ENCODE measurements around the gene DPM3. TPM values are rescaled to one million over a fixed set of nuclear protein-coding genes. Genes with fewer than 3 reads are reported as not detected.
A peak's percentile ranks its signal among the peaks of the same experiment; 100 is the strongest.

DPM3 gene
- total and polyA plus RNA-seq, 2 of the 13 experiments (the other 11 are each of a cell fraction or from before 2014, with no cell fraction given), result 23.2 to 53.4 TPM

DNA sequence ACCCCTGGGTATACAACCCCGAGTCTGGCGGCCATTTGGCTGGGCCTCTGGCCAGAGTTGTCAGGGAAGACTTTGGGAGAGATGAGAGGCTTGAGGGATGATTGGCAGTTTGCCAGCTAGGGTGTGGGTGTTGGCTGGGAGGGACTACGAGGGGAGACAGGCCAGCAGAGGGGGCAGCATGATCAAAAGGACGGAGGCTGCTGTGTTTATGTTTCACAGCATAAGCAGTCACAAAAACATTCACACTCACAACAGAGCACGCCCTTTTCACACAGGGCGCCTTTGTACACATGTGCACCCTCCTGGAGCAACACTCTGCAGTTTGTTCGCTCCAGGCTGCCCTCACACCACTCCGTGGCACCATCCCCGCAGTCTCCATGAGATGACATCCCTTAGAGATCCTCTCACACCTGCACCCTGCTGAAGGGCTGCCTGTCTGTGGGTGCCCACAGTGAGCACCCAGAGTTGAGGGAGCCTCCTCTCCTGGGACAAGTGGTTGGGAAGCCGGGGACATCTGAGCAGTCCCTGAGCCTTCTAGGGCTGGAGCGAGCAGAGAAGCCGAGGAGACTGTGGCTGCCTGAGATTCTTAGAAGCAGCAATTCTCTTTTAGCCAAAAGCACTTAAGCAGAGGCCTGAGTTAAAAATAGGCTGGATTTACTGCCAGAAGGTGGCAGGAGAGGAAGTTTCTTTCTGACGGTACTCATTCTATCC, 46.3 kb downstream of the DPM3 start (continued):
- TF ChIP-seq FOXP1 (IDR thresholded peaks at IDR 0.05) (no peak), FOXP1 (CRISPR knock-in tag; IDR thresholded peaks at IDR 0.05) (peak; percentile 42; the same call in 1 of the 2 replicates), ZBTB10 (CRISPR knock-in tag; IDR thresholded peaks at IDR 0.05; ENCODE audit: borderline replicate concordance) (no peak), MXD3 (CRISPR knock-in tag; IDR thresholded peaks at IDR 0.05) (no peak), SIN3A (IDR thresholded peaks at IDR 0.05; ENCODE audit: borderline replicate concordance, low read depth, low read length) (no peak), FOSL1 (CRISPR knock-in tag; IDR thresholded peaks at IDR 0.05; ENCODE audit: borderline replicate concordance) (no peak), ZNF276 (CRISPR knock-in tag; IDR thresholded peaks at IDR 0.05; ENCODE audit: low read depth) (no peak), MNT (IDR thresholded peaks at IDR 0.05) (no peak), ZBTB43 (CRISPR knock-in tag; conservative IDR thresholded peaks at IDR 0.05) (no peak), SRF (IDR thresholded peaks at IDR 0.05; ENCODE audit: low read depth, low read length) (no peak)
- TF ChIP-seq, protein P1, sequence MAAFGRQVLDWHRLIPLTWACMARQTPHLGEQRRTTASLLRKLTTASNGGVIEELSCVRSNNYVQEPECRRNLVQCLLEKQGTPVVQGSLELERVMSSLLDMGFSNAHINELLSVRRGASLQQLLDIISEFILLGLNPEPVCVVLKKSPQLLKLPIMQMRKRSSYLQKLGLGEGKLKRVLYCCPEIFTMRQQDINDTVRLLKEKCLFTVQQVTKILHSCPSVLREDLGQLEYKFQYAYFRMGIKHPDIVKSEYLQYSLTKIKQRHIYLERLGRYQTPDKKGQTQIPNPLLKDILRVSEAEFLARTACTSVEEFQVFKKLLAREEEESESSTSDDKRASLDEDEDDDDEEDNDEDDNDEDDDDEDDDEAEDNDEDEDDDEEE (CRISPR knock-in tag; IDR thresholded peaks at IDR 0.05), result peak; percentile 65; the same call in 1 of the 2 replicates
- TF ChIP-seq, protein P2, sequence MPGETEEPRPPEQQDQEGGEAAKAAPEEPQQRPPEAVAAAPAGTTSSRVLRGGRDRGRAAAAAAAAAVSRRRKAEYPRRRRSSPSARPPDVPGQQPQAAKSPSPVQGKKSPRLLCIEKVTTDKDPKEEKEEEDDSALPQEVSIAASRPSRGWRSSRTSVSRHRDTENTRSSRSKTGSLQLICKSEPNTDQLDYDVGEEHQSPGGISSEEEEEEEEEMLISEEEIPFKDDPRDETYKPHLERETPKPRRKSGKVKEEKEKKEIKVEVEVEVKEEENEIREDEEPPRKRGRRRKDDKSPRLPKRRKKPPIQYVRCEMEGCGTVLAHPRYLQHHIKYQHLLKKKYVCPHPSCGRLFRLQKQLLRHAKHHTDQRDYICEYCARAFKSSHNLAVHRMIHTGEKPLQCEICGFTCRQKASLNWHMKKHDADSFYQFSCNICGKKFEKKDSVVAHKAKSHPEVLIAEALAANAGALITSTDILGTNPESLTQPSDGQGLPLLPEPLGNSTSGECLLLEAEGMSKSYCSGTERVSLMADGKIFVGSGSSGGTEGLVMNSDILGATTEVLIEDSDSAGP (CRISPR knock-in tag; IDR thresholded peaks at IDR 0.05; ENCODE audit: borderline replicate concordance), result peak; percentile 64; the same call in 1 of the 2 replicates
- TF ChIP-seq, protein P3, sequence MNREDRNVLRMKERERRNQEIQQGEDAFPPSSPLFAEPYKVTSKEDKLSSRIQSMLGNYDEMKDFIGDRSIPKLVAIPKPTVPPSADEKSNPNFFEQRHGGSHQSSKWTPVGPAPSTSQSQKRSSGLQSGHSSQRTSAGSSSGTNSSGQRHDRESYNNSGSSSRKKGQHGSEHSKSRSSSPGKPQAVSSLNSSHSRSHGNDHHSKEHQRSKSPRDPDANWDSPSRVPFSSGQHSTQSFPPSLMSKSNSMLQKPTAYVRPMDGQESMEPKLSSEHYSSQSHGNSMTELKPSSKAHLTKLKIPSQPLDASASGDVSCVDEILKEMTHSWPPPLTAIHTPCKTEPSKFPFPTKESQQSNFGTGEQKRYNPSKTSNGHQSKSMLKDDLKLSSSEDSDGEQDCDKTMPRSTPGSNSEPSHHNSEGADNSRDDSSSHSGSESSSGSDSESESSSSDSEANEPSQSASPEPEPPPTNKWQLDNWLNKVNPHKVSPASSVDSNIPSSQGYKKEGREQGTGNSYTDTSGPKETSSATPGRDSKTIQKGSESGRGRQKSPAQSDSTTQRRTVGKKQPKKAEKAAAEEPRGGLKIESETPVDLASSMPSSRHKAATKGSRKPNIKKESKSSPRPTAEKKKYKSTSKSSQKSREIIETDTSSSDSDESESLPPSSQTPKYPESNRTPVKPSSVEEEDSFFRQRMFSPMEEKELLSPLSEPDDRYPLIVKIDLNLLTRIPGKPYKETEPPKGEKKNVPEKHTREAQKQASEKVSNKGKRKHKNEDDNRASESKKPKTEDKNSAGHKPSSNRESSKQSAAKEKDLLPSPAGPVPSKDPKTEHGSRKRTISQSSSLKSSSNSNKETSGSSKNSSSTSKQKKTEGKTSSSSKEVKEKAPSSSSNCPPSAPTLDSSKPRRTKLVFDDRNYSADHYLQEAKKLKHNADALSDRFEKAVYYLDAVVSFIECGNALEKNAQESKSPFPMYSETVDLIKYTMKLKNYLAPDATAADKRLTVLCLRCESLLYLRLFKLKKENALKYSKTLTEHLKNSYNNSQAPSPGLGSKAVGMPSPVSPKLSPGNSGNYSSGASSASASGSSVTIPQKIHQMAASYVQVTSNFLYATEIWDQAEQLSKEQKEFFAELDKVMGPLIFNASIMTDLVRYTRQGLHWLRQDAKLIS (CRISPR knock-in tag; IDR thresholded peaks at IDR 0.05), result no peak
